ENCODE data around the gene GSPT1. TPM values are rescaled to one million over a fixed set of nuclear protein-coding genes. Genes with fewer than 3 reads are reported as not detected.
"Not testable (repeated sequence)": the region's sequence is repeated elsewhere in the genome, so short reads cannot be mapped to it uniquely, and the experiment has no call there.

GSPT1 gene
- polyA plus RNA-seq, 1 donor: 140 TPM

DNA sequence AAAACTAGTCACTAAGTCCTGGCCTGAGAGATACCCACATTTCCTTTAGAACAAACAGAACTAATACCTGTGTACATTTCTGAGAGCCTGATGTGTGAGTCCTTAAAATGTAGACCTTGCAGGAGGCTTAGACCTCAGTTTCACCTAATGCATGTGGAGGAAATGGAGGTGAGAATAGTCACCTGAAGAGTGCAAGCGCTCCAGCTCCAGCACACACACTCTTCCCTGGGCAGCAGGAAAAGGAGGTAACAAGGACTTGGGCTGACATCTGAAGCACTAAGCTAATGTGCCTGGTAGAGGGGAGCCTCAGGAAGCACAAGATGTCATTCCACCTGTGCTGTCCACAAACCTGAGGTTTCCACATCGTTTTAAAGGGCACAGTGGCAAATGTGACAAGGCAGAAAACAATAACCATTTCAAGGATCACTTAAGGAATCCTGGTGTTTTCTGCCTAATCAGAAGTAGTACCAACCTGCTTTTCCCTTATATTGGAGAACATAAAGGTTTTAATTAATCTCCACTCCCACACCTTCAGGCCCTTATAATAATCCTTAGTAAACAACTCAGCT, 47.3 kb downstream of the GSPT1 start:
- no peak for DNase-seq

DNA sequence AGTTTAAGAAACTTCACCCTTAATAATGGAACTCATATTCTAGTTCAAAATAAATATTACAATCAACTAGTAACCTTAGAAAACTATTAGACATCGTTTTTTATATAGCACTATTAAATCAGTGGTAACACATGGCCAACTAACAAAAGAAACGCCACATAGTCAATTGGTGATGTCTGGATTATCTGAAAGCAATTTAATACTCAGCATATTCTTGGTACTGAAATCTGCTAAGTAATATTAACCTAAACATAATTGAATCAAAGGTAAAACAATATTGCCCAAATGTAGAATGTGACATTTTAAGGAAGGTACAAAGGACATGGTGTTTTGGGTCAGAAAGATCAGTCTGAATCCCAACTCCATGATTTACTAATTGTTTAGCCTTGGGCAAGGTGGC, 53.3 kb downstream of the GSPT1 start:
- no peak for DNase-seq

DNA sequence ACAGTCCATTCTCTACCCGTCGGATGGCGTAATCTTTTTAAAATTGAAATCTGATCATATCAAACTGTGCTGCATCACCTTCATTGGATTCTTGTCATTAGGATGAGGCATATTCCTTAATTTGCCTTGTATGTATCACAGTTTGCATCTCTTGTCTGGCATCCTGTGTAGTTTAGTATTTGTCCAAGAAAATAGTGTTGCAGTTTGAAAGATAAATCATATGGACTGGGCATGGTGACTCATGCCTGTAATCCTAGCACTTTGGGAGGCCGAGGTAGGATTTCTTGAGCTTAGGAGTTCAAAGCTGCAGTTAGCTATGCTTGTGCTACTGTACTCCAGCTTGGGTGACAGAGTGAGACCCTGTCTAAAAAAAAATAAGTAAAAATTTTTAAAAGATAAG, 58.6 kb downstream of the GSPT1 start:
- DNase-seq: no peak

DNA sequence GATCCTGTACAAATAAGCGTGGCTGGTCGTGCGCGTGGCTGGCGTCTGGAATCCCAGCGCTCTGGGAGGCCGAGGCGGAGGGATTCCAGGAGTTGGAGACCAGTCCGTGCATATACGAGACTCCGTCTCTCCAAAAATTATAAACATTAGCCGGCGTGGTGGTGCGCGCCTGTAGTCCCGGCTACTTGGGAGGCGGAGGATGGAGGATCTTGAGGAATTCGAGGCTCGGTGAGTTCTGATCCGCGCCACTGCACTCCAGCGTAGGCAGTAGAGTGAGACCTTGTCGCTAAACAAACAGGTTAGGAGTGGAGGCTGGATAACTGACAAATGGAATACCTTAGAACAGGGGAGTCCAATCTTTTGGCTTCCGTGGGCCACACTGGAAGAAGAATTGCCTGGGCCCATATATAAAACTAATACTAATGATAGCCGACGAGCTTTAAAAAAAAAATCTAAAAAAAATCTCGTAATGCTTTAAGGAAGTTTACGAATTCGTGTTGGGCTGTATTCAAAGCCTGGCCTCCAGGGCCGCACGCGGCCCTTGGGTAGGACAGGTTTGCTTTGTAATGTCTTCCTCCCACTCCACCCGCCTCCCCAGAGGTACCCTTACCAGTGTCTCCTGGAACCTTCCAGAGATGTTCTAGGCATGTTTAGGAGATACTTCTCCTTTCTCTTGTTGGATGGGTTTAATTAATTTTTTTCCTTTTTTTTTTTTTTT, 63.5 kb downstream of the GSPT1 start:
- peak; percentile 11 for DNase-seq

DNA sequence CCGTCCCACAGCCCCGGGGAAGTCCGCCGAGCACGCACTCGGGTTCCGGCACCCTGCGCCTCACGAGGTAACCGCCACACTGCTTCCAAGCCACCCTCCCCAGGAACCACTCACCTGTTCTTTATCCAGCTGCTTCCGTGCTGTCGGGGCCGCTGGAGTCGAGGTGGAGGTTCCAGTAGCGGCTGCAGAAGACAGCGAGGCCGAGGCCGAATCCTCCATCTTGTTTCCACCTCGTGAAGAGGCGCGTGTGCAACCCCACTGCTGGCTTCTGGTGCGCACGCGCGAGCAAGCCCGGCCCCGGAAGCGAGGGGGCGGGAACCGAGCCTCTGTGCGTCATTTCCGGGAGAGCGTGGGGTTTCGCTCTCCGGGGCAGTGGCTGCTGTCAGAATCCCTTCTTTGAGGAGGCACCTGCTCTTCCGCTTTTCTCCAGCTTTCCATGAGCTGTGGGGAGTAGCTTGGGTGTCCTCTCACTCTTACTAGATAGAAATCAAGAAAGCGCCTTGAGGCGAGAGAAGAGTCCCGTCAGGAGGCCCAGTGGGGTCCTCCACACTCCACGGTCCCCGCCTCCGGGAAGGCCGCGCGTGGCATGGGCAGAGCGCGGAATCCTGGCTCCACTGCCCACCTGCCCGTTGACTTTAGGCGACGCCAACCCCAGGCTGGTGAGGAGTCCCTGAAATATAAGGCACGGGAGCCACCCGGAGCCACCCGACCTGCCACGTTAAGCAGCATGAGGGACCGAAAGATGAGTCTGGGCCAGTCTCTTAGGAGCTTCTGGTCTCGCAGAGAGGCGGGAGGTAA, 64.3 kb downstream of the GSPT1 start, which contains the start of gene RSL1D1:
TSS of gene RSL1D1 (minus strand) at position 249 of the 798 bp plus-strand sequence. CDS start at position 219, 30 bp downstream.
- peak; percentile 94 for DNase-seq

DNA sequence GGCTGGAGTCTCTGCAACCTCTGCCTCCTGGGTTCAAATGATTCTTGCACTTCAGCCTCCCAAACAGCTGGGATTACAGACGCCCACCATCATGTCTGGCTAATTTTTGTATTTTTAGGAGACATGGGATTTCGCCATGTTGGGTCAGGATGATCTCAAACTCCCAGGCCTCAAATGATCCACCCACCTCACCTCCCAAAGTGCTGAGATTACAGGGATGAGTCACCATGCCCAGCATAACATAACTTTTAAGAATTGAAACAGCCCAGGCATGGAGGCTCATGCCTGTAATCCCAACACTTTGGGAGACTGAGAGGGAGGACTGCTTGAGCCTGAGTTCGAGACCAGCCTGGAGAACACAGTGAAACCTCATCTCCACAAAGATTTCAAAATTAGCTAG, 66.9 kb downstream of the GSPT1 start:
- DNase-seq: no peak

DNA sequence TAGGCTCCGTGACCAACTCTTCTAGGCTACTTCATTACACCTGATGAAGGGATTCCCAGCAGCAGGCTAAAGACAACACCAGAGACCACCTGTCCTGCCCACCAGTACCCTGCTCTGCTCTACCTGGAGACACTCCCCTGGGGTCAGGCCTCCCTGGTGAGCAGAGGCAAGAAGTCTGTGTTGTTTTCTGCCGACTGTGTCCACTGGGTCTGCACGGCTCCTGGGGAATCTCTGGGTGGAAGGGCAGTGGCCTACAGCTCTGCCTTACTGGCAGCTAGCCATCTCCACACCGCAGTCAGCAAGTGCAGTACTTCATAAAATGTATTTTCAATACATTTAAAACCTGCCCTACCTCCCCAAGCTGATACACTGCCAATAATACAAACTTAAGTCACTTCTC, 71.3 kb downstream of the GSPT1 start:
- no peak for DNase-seq

DNA sequence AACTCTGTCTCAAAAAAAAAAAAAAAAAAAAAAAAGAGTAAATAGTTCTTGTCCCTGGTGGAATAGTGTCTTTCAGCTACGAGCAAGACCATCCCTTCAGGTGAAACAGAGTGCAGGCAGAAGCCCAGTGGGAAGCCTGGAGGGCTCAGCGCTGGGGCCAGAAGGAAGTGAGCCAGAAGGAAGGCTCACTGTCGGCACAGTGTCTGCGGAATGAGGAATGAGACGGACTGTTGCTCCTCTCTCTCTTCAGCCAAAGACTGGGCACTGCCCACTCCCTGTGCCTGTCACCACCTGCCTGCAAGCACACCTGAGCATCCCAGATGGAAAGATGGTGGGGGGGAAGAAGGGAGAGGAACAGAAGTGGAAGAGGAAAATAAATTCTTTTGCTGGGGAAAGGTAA, 71.9 kb downstream of the GSPT1 start:
- no peak for DNase-seq

DNA sequence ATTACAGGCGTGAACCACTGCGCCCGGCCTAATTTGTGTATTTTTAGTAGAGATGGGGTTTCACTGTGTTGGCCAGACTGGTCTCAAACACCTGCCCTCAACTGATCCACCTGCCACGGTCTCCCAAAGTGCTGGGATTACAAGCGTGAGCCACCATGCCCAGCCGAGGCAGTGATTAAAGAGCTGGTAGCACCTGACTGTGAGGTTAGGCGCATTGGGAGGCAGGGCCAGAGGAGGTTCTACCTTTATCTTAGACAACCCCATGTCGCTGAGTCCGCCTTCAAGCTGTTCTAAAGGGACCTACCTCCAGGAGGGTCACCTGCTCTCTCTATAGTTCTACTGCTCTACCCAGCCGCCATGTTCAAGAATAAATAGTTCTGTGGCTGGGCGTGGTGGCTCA, 72.5 kb downstream of the GSPT1 start:
- no peak for DNase-seq

DNA sequence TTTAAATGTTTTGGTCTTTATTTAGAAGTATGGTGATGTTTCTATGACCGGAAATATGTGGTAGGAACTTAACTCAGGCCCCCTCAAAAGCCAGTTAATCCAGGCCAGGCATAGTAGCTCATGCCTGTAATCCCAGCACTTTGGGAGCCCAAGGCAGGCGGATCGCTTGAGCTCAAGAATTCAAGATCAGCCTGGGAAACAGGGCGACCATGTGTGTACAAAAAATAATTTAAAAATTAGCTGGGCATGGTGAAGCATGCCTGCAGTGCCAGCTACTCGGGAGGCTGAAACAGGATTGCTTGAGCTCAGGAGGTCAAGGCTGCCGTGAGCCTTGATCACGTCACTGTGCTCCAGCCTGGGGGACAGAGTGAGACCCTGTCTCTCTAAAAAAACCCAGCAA, 74.7 kb downstream of the GSPT1 start:
- no peak for DNase-seq

DNA sequence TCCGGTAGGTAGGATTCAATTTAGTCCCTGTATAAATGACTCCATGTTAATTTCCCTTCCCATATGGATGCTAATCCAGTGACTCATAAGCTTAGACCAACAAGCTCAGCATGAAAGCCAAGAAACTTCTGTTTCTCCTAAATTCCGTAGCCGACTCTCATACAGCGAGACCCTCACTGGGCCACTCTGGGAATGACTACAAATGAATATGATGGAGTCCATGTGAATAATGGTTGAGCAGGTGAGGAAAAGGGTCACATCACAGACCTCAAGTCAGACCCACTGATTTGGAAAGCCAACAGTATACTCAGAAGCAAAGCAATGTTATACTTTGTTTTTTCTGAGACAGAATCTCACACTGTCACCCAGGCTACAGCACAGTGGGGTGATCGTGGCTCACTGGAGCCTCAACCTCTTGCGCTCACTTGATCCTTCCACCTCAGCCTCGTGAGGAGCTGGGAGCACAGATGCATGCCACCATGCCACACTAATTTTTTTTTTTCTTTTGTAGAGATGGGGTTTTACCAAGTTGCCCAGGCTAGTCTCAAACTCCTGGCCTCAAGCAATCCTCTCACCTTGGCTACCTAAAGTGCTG, 79.0 kb downstream of the GSPT1 start:
- no peak for DNase-seq

DNA sequence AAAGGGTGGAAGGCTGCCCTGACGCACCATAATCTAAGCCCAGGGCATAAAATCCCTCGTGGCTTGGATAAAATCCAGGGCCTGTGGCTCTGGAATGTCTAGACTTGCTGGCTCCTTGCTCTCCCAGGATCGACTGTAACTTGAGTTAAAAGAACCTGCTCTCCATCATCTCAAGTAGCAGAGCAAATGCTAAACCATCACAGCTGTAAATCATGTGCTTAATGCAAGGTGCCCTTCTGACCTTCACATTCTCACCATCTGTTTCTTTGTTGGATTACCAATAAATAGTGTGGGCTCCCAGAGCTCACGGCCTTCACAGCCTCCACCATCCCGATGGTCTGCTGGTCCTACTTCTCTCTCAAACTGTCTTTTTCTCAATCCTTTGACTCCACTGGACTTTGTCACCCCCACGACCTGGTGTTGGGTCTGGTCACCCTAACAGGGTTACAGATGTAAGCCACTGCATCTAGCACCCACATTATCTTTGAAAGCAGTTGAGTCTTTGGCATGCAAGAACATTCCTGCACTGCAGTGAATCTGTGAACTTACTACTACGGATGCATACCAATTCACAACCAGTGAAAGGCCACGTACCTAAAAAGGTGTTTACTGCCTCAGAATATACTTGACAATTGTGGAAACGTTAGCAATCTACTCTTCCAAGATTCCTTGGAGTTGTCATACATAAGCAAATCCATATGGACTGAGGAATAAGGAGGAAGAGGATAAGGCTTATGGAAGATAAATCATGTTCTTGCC, 79.7 kb downstream of the GSPT1 start:
- DNase-seq: no peak

DNA sequence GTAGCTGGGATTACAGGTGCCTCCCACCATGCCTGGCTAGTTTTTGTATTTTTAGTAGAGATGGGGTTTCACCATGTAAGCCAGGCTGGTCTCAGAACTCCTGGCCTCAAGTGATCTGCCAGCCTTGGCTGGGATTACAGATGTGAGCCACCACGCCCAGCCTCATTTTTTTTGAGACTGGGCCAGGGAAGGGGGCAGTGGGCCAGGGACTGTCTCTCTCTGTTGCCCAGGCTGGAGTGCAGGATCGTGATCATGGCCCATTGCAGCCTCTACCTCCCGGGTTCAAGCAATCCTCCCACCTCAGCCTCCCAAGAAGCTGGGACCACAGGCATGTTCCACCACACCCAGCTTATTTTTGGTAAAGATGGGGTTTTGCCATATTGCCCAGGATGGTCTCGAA, 80.4 kb downstream of the GSPT1 start:
- DNase-seq: no peak

DNA sequence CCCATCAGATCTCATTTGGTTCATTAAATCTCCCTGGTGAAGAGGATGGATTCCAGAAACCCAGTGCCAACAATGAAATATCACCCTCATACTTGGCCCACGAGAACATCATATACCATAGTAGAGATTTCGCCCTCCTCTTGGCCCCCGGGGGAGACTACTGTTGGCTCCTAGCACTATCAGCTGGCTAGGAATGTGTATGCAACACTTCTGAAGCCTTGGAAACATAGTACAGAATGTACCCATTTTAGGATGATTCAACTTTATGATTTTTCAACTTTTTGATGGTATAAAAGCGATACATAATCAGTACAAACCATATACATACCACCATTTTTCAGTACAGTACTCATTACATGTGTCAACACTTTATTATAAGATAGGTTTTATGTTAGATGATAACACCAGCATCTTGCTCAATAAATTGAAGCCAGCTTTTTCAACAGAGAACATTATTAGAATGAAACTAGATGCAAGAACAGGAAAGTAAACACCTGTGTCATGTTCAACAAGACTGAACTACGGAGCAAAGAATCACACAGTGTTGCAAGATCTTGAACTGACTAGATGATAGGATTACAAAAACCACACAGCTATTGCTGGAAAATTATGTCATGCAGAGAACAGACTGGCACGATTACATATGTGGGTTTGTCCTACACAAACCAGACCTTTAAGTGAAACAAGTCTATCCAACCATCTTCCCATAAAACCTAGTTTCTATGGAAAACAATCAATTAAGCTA, 81.6 kb downstream of the GSPT1 start:
- no peak for DNase-seq

DNA sequence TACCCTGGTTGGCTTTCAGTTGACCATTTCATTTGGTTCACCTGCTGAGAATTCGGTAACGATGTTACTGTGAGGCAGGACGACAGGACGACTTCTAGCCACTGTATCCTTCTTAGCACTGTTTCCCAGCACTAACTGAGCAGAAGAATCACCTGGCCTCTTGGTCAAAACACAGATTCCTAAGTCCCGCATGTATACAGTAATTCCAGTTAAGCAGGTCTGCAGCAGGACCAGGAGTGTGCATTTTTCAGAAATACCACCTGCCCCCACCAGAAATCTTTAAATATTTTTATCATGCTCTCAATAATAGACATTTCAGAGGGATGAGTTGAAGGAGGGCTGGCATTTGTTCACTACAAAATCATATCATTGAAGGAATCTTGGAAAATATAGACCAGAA, 87.1 kb downstream of the GSPT1 start:
- DNase-seq: no peak

DNA sequence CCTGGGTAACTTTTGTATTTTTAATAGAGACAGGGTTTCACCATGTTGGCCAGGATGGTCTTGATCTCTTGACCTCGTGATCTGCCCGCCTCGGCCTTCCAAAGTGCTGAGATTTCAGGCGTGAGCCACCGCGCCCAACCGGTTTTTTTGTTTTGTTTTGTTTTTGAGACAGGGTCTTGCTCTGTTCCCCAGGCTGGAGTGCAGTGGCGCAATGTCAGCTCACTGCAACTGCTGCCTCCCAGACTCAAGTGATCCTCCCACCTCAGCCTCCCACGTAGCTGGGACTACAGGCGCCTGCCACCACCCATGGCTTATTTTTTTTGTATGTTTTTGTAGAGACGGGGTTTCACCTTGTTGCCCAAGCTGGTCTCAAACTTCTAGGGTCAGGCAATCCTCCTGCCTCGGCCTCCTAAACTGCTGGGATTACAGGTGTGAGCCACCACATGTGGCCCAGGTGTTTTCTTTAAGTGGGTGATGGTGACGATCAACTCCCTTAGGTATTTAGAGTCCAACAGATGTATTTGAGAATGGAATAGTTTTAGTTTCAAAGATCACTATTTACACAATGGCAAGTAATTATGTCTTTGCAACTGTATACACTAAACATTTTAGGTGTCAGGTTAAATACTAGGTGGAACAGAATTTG, 90.1 kb downstream of the GSPT1 start:
- DNase-seq: not testable (repeated sequence)

DNA sequence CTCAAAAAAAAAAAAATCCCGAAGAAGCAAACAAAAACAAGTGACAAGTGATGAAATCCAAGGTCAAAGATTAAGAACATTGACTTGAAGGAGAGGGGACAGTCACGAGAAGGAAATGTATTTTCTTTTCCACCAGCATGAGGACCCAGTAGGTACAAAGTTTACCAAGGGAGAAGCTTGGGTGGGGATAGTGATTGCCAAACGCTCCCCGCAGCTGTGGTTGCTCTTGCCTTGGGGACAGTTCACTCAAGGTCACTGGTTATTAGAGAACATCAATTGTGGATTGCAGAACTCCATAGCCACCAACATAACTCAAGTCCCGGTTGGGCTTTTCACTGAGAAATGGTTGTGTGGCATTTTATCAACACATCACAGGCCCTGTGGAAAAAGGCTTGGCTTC, 91.4 kb downstream of the GSPT1 start:
- DNase-seq: no peak

DNA sequence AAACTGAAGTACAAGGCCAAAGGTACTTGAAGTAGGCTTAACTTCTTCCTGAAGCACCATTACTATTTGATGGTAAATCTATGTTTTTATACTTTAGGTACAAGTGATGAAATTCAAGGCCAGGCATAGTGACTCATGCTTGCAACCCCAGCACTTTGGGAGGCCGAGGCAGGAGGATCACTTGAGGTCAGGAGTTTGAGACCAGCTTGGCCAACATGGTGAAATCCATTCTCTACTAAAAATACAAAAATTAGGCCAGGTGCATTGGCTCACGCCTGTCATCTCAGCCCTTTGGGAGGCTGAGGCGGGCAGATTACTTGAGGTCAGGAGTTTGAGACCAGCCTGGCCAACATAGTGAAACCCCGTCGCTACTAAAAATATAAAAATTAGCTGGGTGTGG, 92.1 kb downstream of the GSPT1 start:
- not testable (repeated sequence) for DNase-seq

DNA sequence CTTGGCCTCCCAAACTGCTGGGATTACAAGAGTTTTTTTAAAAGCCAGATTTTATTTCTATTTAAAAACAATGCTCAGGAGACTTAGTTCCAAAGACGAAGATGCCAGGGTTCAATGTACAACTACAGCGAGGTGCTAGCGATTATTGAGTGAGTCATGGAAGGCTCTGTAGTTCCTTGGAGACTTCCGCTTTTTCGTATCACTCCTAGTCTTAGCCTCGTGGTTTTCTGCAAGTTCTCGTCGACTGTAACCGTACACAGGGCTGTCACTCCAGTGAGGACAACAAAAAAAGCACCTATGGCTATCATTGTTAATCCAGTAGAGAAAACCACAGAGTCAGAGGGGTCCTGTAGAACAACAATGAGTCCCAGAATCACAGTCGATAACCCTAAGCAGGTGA, 96.0 kb downstream of the GSPT1 start:
- no peak for DNase-seq

DNA sequence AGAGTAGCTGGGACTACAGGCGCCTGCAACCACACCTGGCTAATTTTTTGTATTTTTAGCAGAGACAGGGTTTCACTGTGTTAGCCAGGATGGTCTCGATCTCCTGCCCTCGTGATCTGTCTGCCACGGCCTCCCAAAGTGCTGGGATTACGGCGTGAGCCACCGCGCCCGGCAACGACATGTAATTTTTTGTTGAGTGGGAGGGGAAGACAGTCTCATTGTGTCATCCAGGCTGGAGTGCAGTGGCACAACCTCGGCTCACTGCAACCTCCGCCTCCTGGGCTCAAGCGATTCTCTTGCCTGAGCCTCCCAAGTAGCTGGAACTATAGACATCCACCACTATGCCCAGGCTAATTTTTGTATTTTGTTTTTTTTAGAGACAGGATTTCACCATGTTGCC, 96.8 kb downstream of the GSPT1 start:
- not testable (repeated sequence) for DNase-seq
